B cell (primary cell): ENCODE results near the gene GBA2. TPM values are rescaled to one million over a fixed set of nuclear protein-coding genes. Genes with fewer than 3 reads are reported as not detected.

ENCODE experiments used
- ATAC-seq: fragments of 200-7000 bp; cut with Tn5 transposase; one replicate; pipeline ENCODE4 v1.10.0; 2021; ENCODE audit warnings: low read depth, mild to moderate bottlenecking, moderate number of reproducible peaks, moderate library complexity
- CTCF ChIA-PET: fragments of 350-600 bp; sonication (Branson Sonifier 250); formaldehyde crosslinking; loops from one replicate; lab custom pipeline; 2021; ENCODE audit warnings: antibody characterized with exemption, inconsistent platforms; lab: Charles Lee
- POLR2A ChIA-PET: fragments of 350-600 bp; sonication (Branson Sonifier 250); formaldehyde crosslinking; loops from one replicate; lab custom pipeline; 2021; ENCODE audit warnings: antibody characterized with exemption; lab: Charles Lee
- DNase-seq: peaks from one replicate; pipeline ENCODE4 v3.0.0; 2013
- H2AFZ ChIP-seq: 2 replicates; pipeline ENCODE4 v1.6.1; 2012; ENCODE audit warnings: mild to moderate bottlenecking, low read depth, low read length; ENCODE audit not compliant: insufficient read depth, poor library complexity, severe bottlenecking
- H3K27ac ChIP-seq, 2 donors: 1 replicate in 1 of 2; 2 replicates in 1 of 2; pipeline ENCODE4 v1.5.1; 2012 to 2013; ENCODE audit warnings: low read length in 2 of 2, mild to moderate bottlenecking in 2 of 2, moderate library complexity in 1 of 2
- H3K27me3 ChIP-seq, 4 experiments: fragments of 200-600 bp in 1 of 4; sonication (generic) in 1 of 4; replicated peaks in 1 of 4; 1 replicate in 2 of 4; 2 replicates in 2 of 4; pipeline versions ENCODE4 v1.6.1 to v1.7.0; 2013 to 2016; ENCODE audit warnings: low read length in 3 of 4, mild to moderate bottlenecking in 2 of 4, mixed read lengths in 1 of 4, moderate library complexity in 1 of 4; ENCODE audit not compliant: insufficient read depth in 4 of 4, control insufficient read depth in 3 of 4; ENCODE audit errors: control extremely low read depth in 1 of 4
- H3K36me3 ChIP-seq, 2 experiments: replicated peaks in 1 of 2; 1 replicate in 1 of 2; 2 replicates in 1 of 2; pipeline versions ENCODE4 v1.6.1 to v1.7.1; 2013; ENCODE audit warnings: low read length in 1 of 2; ENCODE audit not compliant: insufficient read depth in 2 of 2, control insufficient read depth in 1 of 2; ENCODE audit errors: control extremely low read depth in 1 of 2, extremely low read depth in 1 of 2
- H3K4me1 ChIP-seq, 2 donors: fragments of 200-600 bp in 1 of 2; sonication (generic) in 1 of 2; 1 replicate in 1 of 2; 2 replicates in 1 of 2; pipeline versions ENCODE4 v1.5.1 to v1.6.1; 2013 to 2017; ENCODE audit warnings: low read length in 2 of 2; ENCODE audit not compliant: control insufficient read depth in 2 of 2, insufficient read depth in 2 of 2
- H3K4me2 ChIP-seq: replicated peaks from 2 replicates; pipeline ENCODE3; 2012; ENCODE audit warnings: mild to moderate bottlenecking, low read depth, low read length; ENCODE audit not compliant: poor library complexity, severe bottlenecking
- H3K4me3 ChIP-seq, 5 experiments: fragments of 200-600 bp in 1 of 5; sonication (generic) in 1 of 5; 1 replicate in 3 of 5; 2 replicates in 2 of 5; pipeline versions ENCODE4 v1.5.1 to v1.7.0; 2011 to 2016; ENCODE audit warnings: low read length in 4 of 5, mild to moderate bottlenecking in 4 of 5, low read depth in 2 of 5, control low read depth in 1 of 5, moderate library complexity in 1 of 5; ENCODE audit not compliant: insufficient read depth in 1 of 5; ENCODE audit errors: control extremely low read depth in 1 of 5, extremely low read depth in 1 of 5
- H3K79me2 ChIP-seq: fragments of 200-600 bp; sonication (generic); one replicate; pipeline ENCODE4 v1.6.0; 2016; ENCODE audit warnings: low read length; ENCODE audit not compliant: control insufficient read depth, insufficient read depth
- H3K9ac ChIP-seq: fragments of 200-600 bp; sonication (generic); 2 replicates; pipeline ENCODE4 v1.6.1; 2017; ENCODE audit warnings: mild to moderate bottlenecking, low read length, moderate library complexity
- H3K9me3 ChIP-seq, 3 donors: one replicate each; pipeline versions ENCODE4 v1.6.1 to v1.7.1; 2013; ENCODE audit warnings: low read length in 2 of 3; ENCODE audit not compliant: control insufficient read depth in 2 of 3, insufficient read depth in 1 of 3; ENCODE audit errors: control extremely low read depth in 1 of 3
- H4K20me1 ChIP-seq: 2 replicates; pipeline ENCODE4 v1.6.0; 2012; ENCODE audit warnings: mild to moderate bottlenecking, low read length; ENCODE audit not compliant: insufficient read depth, control insufficient read depth, poor library complexity, severe bottlenecking
- H3K27ac Mint-ChIP-seq: one replicate; pipeline ENCODE4 v1.8.0; 2021; ENCODE audit warnings: mixed read lengths
- H3K27me3 Mint-ChIP-seq: one replicate; pipeline ENCODE4 v1.8.0; 2021; ENCODE audit warnings: mixed read lengths
- H3K4me1 Mint-ChIP-seq: one replicate; pipeline ENCODE4 v1.8.0; 2021; ENCODE audit warnings: mixed read lengths
- H3K4me3 Mint-ChIP-seq: one replicate; pipeline ENCODE4 v1.8.0; 2021; ENCODE audit warnings: mixed read lengths
- H3K9me3 Mint-ChIP-seq: one replicate; pipeline ENCODE4 v1.8.0; 2022; ENCODE audit warnings: mixed read lengths; ENCODE audit not compliant: insufficient read depth
- CTCF ChIP-seq: fragments of 200-600 bp; IDR thresholded peaks from one replicate; pipeline ENCODE4 v1.8.0; 2022; ENCODE audit warnings: antibody characterized with exemption, mild to moderate bottlenecking
- EZH2 ChIP-seq: IDR thresholded peaks from 2 replicates; pipeline ENCODE4 v1.6.1; 2012; ENCODE audit warnings: borderline replicate concordance, low read depth, mild to moderate bottlenecking, moderate library complexity, low read length; ENCODE audit not compliant: insufficient read depth, poor library complexity, severe bottlenecking
- WGBS: methylation state at CpG from one replicate; pipeline ENCODE4 v1.1.5; 2013; ENCODE audit warnings: missing lambda C conversion rate; ENCODE audit not compliant: insufficient coverage; 5-methylcytosine and 5-hydroxymethylcytosine counted together
- intact Hi-C: fragments of 100-400 bp; cut with micrococcal nuclease; formaldehyde crosslinking; loops from one replicate; pipeline ENCODE4 v1.10.0; 2022
- polyA plus RNA-seq: library from polyadenylated mRNA; depleted of rRNA; stranded (reverse); fragments of >200 nt; gene quantifications from 2 replicates; pipeline ENCODE4 v1.2.3, GENCODE V29; 2012
- total RNA-seq, 2 donors: library from RNA; stranded (reverse); fragments of 120-200 nt in 1 of 2; gene quantifications; 1 replicate in 1 of 2; 2 replicates in 1 of 2; pipeline versions ENCODE4 v1.2.3 to v1.2.4, GENCODE V29; 2013 to 2022

GBA2 gene
- total and polyA plus RNA-seq, 2 donors (not counting 1 experiment from before 2014, with no cell fraction given), result 114 to 137 TPM

DNA sequence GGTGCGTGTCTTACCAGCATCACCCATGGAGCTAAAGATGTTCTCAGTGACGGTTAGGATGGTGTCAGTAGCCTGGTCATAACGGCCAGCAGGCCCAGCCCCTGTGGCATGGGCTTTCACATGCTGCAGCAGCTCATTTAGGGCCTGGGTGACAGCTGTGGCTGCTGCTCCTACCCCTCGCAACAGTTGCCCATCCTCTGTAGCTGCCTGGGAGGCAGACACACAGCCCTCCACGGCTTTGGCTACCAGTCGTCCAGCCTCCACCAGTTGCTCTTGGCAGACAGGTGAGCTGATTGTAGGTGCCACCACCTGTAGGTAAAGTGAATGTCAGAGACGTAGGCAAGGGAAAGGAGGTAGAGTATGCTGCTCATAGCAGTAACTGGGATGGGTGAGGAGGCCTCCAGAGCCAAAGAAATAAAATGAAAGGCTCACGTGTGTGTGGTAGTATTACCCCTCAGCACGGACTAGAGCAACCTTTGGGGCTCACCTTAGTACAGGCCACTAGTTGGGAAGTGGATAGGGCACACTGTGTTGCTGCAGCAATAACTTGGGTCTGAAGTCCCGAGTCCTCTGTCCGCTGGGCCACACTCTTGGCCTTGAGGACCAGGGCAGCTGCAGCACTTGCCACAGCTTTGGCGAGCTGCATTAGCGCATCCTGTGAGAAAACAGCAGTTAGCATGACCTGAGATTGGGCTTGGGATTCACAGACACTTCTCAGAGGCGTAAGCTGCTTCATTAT lies 31.7 kb downstream of the GBA2 start:
- Histone ChIP-seq H3K79me2 (peaks cover 33% of the 10 kb centered on the region), H3K9ac (no peak overlapping the region), H3K4me3 (no peak overlapping the region), H2AFZ (no peak overlapping the region), H3K27me3 (no peaks in the 10 kb centered on the region), H3K4me2 (no peak overlapping the region), H3K4me1 (peaks cover 16 to 24% of the 10 kb centered on the region in 2 donors), H4K20me1 (peaks cover 36% of the 10 kb centered on the region), H3K9me3 (no peaks in the 10 kb centered on the region), H3K36me3 (peaks cover 15 to 96% of the 10 kb centered on the region in 2 experiments), H3K27ac (no peak overlapping the region)
- no peak for TF ChIP-seq EZH2
- TF ChIP-seq CTCF, result no peak
- no peaks in the 10 kb centered on the region for H3K27me3 Mint-ChIP-seq
- H3K9me3 Mint-ChIP-seq, result no peaks in the 10 kb centered on the region
- no peak overlapping the region for H3K4me3 Mint-ChIP-seq
- ChIA-PET POLR2A (interaction anchor here (3.5 kb wide), 1 partner anchor 14 kb away, joined by 21 read pairs; the partner anchor contains the start of genes CREB3 and TLN1), CTCF (interaction anchor here (1.1 to 20.4 kb wide), 11 partner anchors 14 to 109 kb away, joined by 3 to 195 read pairs (median 4); partner anchors contain the start of genes CCDC107, RMRP and TPM2)
- intact Hi-C loops, result no loop called here
- DNase-seq, result no peak
- H3K4me1 Mint-ChIP-seq, result peaks cover 26% of the 10 kb centered on the region
- no peak for ATAC-seq
- WGBS, result 98% methylated on average over 13 of the region's 14 CpGs
- H3K27ac Mint-ChIP-seq, result peak overlapping the region; percentile 53

- H3K4me1 ChIP-seq, result peaks cover 16 to 24% of the 10 kb centered on the region in 2 donors
- no peak for DNase-seq
- ATAC-seq, result no peak
- H3K4me2 ChIP-seq, result no peak overlapping the region
- ChIA-PET POLR2A (interaction anchor here (0.7 kb wide), 2 partner anchors 31 to 40 kb away, joined by 5 to 6 read pairs; no protein-coding TSS in a partner anchor), CTCF (interaction anchor here (1.3 to 20.4 kb wide), 4 partner anchors 15 to 66 kb away, joined by 3 to 195 read pairs (median 4); partner anchors contain the start of genes CCDC107, RMRP and TPM2)
- H3K79me2 ChIP-seq, result peaks cover 40% of the 10 kb centered on the region
- WGBS, result 64% methylated on average over 3 of the region's 4 CpGs
- H2AFZ ChIP-seq, result no peak overlapping the region
- Mint-ChIP-seq H3K27me3 (no peaks in the 10 kb centered on the region), H3K4me3 (no peak overlapping the region), H3K4me1 (peaks cover 26% of the 10 kb centered on the region), H3K27ac (peak overlapping the region; percentile 65), H3K9me3 (no peaks in the 10 kb centered on the region)
- H3K4me3 ChIP-seq, result no peak overlapping the region
- intact Hi-C loops, result no loop called here
- peaks cover 36% of the 10 kb centered on the region for H4K20me1 ChIP-seq
- peaks cover 8 to 96% of the 10 kb centered on the region in 2 experiments for H3K36me3 ChIP-seq
- no peak overlapping the region for H3K27ac ChIP-seq
- TF ChIP-seq EZH2 (no peak), CTCF (no peak)
- H3K9ac ChIP-seq, result no peak overlapping the region
- no peaks in the 10 kb centered on the region for H3K27me3 ChIP-seq
- no peaks in the 10 kb centered on the region for H3K9me3 ChIP-seq
Observed at GRCh38 chr9:35716230-35716629, 32.8 kb downstream of the GBA2 start.
